GM12874 (cell line): ENCODE results near the gene MYF5.

Source experiments
- TF ChIP-seq, protein P1 (sequence below): IDR thresholded peaks from 2 replicates; pipeline ENCODE4 v1.5.1; 2011; ENCODE audit warnings: low read depth, mild to moderate bottlenecking, control low read depth, low read length, moderate library complexity; ENCODE audit not compliant: insufficient read depth

MYF5 gene

DNA sequence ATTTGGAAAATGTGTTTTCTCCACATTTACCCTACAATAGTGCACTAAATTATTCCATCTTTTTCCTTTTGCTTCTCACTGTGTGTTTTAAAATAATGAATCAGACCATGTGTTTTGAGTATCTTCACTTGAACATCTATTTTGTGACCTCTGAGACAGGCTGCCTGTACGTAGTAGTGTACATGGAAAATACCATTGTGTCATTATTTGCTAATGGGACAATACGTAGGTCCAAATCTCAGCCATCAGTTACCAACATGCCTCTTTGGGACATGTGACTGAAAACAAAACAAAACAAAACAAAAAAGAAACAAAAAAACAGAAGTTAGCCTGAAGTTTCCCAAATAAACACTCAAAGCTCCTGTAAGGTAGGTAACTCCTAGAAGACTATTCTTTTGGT is 16.4 kb upstream of the MYF5 start:
- TF ChIP-seq, protein P1, sequence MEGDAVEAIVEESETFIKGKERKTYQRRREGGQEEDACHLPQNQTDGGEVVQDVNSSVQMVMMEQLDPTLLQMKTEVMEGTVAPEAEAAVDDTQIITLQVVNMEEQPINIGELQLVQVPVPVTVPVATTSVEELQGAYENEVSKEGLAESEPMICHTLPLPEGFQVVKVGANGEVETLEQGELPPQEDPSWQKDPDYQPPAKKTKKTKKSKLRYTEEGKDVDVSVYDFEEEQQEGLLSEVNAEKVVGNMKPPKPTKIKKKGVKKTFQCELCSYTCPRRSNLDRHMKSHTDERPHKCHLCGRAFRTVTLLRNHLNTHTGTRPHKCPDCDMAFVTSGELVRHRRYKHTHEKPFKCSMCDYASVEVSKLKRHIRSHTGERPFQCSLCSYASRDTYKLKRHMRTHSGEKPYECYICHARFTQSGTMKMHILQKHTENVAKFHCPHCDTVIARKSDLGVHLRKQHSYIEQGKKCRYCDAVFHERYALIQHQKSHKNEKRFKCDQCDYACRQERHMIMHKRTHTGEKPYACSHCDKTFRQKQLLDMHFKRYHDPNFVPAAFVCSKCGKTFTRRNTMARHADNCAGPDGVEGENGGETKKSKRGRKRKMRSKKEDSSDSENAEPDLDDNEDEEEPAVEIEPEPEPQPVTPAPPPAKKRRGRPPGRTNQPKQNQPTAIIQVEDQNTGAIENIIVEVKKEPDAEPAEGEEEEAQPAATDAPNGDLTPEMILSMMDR, result no peak

DNA sequence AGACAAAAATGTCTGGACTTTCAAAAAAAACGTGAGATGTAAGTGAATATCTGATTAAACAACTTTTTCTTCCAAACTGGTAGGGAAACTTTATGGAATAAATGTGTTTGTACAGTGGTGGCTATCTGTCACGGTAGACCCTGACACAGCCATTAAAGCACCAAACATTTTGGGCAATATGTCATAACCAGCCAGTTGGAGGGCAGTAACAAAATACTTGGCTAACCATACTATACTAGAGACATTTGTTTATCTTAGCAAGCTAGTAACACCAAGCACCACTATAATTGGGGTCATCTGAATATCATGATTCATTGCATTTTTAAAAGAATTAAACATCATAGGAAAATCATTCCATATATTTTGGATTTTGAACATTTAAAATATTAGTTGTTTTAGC is 15.3 kb upstream of the MYF5 start:
- TF ChIP-seq, protein P1, result no peak

DNA sequence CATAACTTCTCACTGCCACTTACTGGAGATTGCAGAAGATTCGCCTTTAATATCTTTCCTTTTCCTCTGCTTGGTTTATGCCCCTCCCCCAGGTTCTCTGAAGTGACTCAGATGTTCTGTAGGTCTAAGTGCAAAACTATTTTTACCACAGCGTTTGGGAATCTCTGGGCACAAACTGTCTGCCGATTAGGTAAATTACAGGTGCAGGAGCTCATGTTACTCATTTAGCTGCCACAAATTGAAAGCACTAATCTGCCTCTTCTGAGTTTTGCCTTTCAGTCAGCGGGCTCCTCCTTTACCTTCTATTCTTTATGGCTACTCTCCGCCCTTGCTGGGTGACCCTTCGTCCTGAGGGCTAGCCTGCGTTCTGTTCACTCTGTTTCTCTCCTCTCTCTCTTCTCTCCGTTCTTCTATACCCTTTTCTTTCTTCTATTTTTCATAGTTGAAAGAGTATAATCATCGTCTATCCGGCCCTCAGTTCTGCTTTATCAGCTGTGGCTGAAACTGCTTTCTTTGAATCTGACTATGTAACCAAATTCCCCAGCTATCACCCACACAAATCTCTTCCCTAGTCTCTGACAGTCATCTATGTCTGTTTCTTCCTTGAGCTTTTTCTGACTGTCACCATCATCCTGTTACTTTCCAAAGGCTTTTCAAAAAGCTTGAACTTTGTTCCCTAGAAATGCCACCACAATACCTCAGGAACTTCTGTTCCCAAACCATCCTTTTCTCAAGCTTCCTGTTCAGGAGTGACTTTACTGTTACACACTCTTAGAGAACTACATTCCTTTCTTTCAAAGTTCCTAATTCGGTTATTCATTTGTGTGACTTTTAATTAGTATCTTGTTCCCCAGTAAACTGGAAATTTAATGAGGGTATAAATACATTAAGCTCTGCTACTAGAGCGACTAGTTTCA is 13.6 kb upstream of the MYF5 start:
- TF ChIP-seq, protein P1, result no peak

DNA sequence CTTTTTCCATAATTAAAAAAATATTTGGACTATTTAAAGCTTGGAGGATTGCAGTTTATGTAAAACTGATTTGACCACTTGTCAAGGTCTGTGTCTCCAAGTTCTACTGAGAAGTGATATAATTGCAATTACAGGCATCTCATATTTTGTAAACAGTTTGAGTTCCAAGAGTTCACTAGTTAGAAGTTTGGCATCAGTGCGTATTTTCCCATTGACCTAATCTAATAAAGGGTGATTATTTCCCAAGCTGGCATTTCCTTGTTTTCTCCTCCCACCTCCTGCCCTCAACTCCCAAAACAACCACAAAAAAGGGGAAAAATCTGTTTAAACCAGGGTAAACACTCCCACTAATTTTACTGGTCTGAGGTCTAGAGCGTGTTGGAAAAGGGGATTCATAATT is 12.3 kb upstream of the MYF5 start:
- TF ChIP-seq, protein P1, result no peak

DNA sequence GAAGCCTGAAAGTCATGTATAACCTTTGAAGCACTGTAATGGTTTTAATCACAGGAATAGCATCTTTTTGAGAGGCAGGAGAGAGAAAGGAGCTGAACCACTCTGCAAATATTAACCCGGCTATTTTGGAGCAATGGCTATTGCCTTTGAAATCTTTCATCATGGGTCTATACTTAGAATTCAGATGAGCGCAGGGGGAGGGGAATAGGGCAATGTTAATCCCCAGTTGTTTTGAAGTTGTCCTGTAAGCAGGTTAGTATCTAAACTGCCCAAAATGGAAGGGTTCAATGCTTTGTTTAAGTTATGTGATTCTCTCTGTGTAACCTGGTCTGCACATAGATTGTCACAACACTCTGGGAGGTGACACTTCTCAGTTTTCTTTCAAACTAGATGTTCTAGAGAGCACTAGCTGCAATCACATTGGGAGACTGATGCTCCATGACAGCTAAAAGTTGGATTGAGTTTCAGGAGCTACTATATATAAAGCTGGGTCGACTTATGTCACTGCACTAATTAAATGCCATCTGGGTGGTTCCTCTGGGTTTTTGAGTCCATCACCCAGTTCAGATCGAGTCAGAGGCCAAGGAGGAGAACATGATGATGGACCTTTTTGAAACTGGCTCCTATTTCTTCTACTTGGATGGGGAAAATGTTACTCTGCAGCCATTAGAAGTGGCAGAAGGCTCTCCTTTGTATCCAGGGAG is 9.4 kb upstream of the MYF5 start, which contains the start of gene MYF6:
MYF6 (plus strand) TSS at position 509 of the 704 bp plus-strand sequence; CDS start at position 595, 86 bp downstream.
- TF ChIP-seq, protein P1, result no peak

DNA sequence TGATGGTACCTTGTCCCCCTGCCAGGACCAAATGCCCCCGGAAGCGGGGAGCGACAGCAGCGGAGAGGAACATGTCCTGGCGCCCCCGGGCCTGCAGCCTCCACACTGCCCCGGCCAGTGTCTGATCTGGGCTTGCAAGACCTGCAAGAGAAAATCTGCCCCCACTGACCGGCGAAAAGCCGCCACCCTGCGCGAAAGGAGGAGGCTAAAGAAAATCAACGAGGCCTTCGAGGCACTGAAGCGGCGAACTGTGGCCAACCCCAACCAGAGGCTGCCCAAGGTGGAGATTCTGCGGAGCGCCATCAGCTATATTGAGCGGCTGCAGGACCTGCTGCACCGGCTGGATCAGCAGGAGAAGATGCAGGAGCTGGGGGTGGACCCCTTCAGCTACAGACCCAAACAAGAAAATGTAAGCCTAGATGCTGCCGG is 8.9 kb upstream of the MYF5 start:
- TF ChIP-seq, protein P1, result no peak

DNA sequence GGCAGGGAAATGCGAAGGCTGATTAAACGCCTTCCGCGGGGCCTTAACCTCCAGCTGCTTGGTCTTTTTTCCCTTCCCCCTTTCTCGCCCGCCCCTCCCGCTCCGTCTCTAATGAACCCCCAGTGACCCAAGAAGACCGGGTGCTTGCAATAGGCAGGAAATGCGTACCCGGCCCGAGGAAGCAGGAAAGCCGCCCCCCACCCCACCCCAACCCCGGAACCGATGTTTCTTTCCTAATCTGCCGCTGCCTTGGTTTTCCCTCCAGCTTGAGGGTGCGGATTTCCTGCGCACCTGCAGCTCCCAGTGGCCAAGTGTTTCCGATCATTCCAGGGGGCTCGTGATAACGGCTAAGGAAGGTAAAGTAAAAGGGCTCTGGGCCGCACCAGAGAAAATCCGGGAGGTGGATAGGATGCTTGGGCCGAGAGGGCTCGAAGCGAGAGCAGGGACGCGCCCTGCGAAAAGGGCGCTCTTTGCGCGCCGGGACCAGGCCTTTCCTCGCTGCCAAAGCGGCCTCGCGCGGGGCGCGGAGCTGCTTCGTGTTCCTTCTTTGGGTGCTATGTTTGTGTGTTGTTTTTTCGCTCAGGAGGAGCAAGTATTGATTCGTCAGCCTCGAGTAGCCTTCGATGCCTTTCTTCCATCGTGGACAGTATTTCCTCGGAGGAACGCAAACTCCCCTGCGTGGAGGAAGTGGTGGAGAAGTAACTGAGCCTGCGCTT is 8.3 kb upstream of the MYF5 start:
- TF ChIP-seq, protein P1, result no peak
